Large intestine (tissue), 12 donors: ENCODE results near the gene TF. TPM values are rescaled to one million over a fixed set of nuclear protein-coding genes. Genes with fewer than 3 reads are reported as not detected.

Experiments
- DNase-seq, 2 donors: peaks; one replicate each; pipeline versions ENCODE4 v3.0.0 to v3.0.0-alpha.2; 2013
- H3K27ac ChIP-seq: one replicate; pipeline ENCODE4 v1.5.1; 2013; ENCODE audit warnings: low read length
- H3K27me3 ChIP-seq: 2 replicates; pipeline ENCODE4 v1.6.1; 2013; ENCODE audit warnings: low read length; ENCODE audit not compliant: control insufficient read depth, insufficient read depth
- H3K36me3 ChIP-seq: 2 replicates; pipeline ENCODE4 v1.6.1; 2013; ENCODE audit warnings: low read length; ENCODE audit not compliant: control insufficient read depth, insufficient read depth
- H3K4me1 ChIP-seq: one replicate; pipeline ENCODE4 v1.6.1; 2013; ENCODE audit warnings: low read length; ENCODE audit not compliant: control insufficient read depth, insufficient read depth
- H3K4me3 ChIP-seq: one replicate; pipeline ENCODE4 v1.5.1; 2013; ENCODE audit warnings: low read length
- H3K9me3 ChIP-seq: one replicate; pipeline ENCODE4 v1.6.1; 2013; ENCODE audit warnings: mild to moderate bottlenecking, low read depth, low read length, moderate library complexity; ENCODE audit not compliant: control insufficient read depth
- WGBS: methylation state at CpG from one replicate; pipeline ENCODE4 v1.1.5; 2013; ENCODE audit warnings: low lambda C conversion rate; ENCODE audit not compliant: insufficient coverage; 5-methylcytosine and 5-hydroxymethylcytosine counted together
- long read RNA-seq, 11 donors: transcript quantifications; one replicate each; lab custom pipeline, GENCODE V29; 2026
- polyA plus RNA-seq: library from polyadenylated mRNA; unstranded; fragments of 120-200 nt; gene quantifications from one replicate; pipeline ENCODE4 v1.2.1, GENCODE V29; 2013

TF gene
- 22.5 TPM for polyA plus RNA-seq
- long read RNA-seq, donor 1, result 0 reads
- long read RNA-seq, donor 2, full-length matches to known transcripts, result 3 of 3 reads
- long read RNA-seq, donor 2, partial matches to known transcripts, result 0 of 3 reads
- long read RNA-seq, donor 2, other reads (novel, unspliced or antisense), result 0 of 3 reads
- long read RNA-seq, donor 3, result 0 reads
- long read RNA-seq, donor 4, result 0 reads
- long read RNA-seq, donor 5, result 0 reads
- long read RNA-seq, donor 6, full-length matches to known transcripts, result 2 of 2 reads
- long read RNA-seq, donor 6, partial matches to known transcripts, result 0 of 2 reads
- long read RNA-seq, donor 6, other reads (novel, unspliced or antisense), result 0 of 2 reads
- long read RNA-seq, donor 7, full-length matches to known transcripts, result 7 of 7 reads
- long read RNA-seq, donor 7, partial matches to known transcripts, result 0 of 7 reads
- long read RNA-seq, donor 7, other reads (novel, unspliced or antisense), result 0 of 7 reads
- long read RNA-seq, donor 8, full-length matches to known transcripts, result 1 of 1 reads
- long read RNA-seq, donor 8, partial matches to known transcripts, result 0 of 1 reads
- long read RNA-seq, donor 8, other reads (novel, unspliced or antisense), result 0 of 1 reads
- long read RNA-seq, donor 9, result 0 reads
- long read RNA-seq, donor 10, full-length matches to known transcripts, result 2 of 2 reads
- long read RNA-seq, donor 10, partial matches to known transcripts, result 0 of 2 reads
- long read RNA-seq, donor 10, other reads (novel, unspliced or antisense), result 0 of 2 reads
- long read RNA-seq, donor 11, full-length matches to known transcripts, result 3 of 3 reads
- long read RNA-seq, donor 11, partial matches to known transcripts, result 0 of 3 reads
- long read RNA-seq, donor 11, other reads (novel, unspliced or antisense), result 0 of 3 reads

GRCh38 chr3:133745981-133746711 lies at the start of gene TF:
Gene TF (plus strand): TSS chr3:133746393. CDS start chr3:133746441, 48 bp downstream.
- Histone ChIP-seq H3K27me3 (peaks cover 28% of the 10 kb centered on the region), H3K4me1 (peaks cover 2% of the 10 kb centered on the region), H3K9me3 (no peaks in the 10 kb centered on the region), H3K4me3 (peak within 1 kb of the TSS; percentile 35), H3K36me3 (no peaks in the 10 kb centered on the region), H3K27ac (no peak within 1 kb of the TSS)
- no CpG with 5 or more reads among the region's 50 CpGs for WGBS
- peak in 1 of 2 donors; percentile 65 for DNase-seq

GRCh38 chr3:133697960-133698359 lies 48.2 kb upstream of the TF start:
- no peak overlapping the region for H3K4me3 ChIP-seq
- H3K9me3 ChIP-seq, result no peaks in the 10 kb centered on the region
- no peak for DNase-seq
- H3K4me1 ChIP-seq, result no peaks in the 10 kb centered on the region
- no peak overlapping the region for H3K27ac ChIP-seq
- H3K36me3 ChIP-seq, result no peaks in the 10 kb centered on the region
- no CpG with 5 or more reads among the region's 2 CpGs for WGBS
- H3K27me3 ChIP-seq, result no peaks in the 10 kb centered on the region

GRCh38 chr3:133699467-133699866 lies 46.7 kb upstream of the TF start:
- no peaks in the 10 kb centered on the region for H3K36me3 ChIP-seq
- DNase-seq, result no peak
- H3K27me3 ChIP-seq, result no peaks in the 10 kb centered on the region
- no peaks in the 10 kb centered on the region for H3K9me3 ChIP-seq
- no peak overlapping the region for H3K4me3 ChIP-seq
- WGBS, result no CpG with 5 or more reads among the region's 2 CpGs
- H3K4me1 ChIP-seq, result no peaks in the 10 kb centered on the region
- no peak overlapping the region for H3K27ac ChIP-seq

GRCh38 chr3:133699903-133700302 lies 46.3 kb upstream of the TF start:
- Histone ChIP-seq H3K9me3 (no peaks in the 10 kb centered on the region), H3K27ac (no peak overlapping the region), H3K4me1 (no peaks in the 10 kb centered on the region), H3K27me3 (no peaks in the 10 kb centered on the region), H3K36me3 (no peaks in the 10 kb centered on the region), H3K4me3 (no peak overlapping the region)
- DNase-seq, result no peak
- WGBS, result no CpG with 5 or more reads among the region's 3 CpGs

GRCh38 chr3:133700351-133700750 lies 45.8 kb upstream of the TF start:
- Histone ChIP-seq H3K36me3 (no peaks in the 10 kb centered on the region), H3K27ac (no peak overlapping the region), H3K4me1 (no peaks in the 10 kb centered on the region), H3K9me3 (no peaks in the 10 kb centered on the region), H3K4me3 (no peak overlapping the region), H3K27me3 (no peaks in the 10 kb centered on the region)
- no CpG with 5 or more reads among the region's 6 CpGs for WGBS
- DNase-seq, result no peak

- no CpG with 5 or more reads among the region's 7 CpGs for WGBS
- H3K27me3 ChIP-seq, result peaks cover 5% of the 10 kb centered on the region
- H3K27ac ChIP-seq, result no peak overlapping the region
- H3K36me3 ChIP-seq, result no peaks in the 10 kb centered on the region
- no peak overlapping the region for H3K4me3 ChIP-seq
- H3K9me3 ChIP-seq, result no peaks in the 10 kb centered on the region
- no peaks in the 10 kb centered on the region for H3K4me1 ChIP-seq
- no peak for DNase-seq
Measured at GRCh38 chr3:133701435-133702358, 44.5 kb upstream of the TF start.

- no peaks in the 10 kb centered on the region for H3K4me1 ChIP-seq
- no peak overlapping the region for H3K4me3 ChIP-seq
- no peaks in the 10 kb centered on the region for H3K9me3 ChIP-seq
- DNase-seq, result no peak
- H3K27ac ChIP-seq, result no peak overlapping the region
- H3K36me3 ChIP-seq, result no peaks in the 10 kb centered on the region
- no CpG with 5 or more reads among the region's 1 CpG for WGBS
- H3K27me3 ChIP-seq, result peaks cover 7% of the 10 kb centered on the region
Measured at GRCh38 chr3:133703915-133704314, 42.3 kb upstream of the TF start.

GRCh38 chr3:133706033-133706432 lies 40.2 kb upstream of the TF start:
- Histone ChIP-seq H3K9me3 (no peaks in the 10 kb centered on the region), H3K4me3 (no peak overlapping the region), H3K27ac (no peak overlapping the region), H3K4me1 (no peaks in the 10 kb centered on the region), H3K27me3 (peaks cover 16% of the 10 kb centered on the region), H3K36me3 (no peaks in the 10 kb centered on the region)
- no CpG with 5 or more reads among the region's 4 CpGs for WGBS
- no peak for DNase-seq

GRCh38 chr3:133709139-133709750 lies 36.9 kb upstream of the TF start:
- no peak overlapping the region for H3K4me3 ChIP-seq
- no peak for DNase-seq
- no CpG with 5 or more reads among the region's 3 CpGs for WGBS
- no peaks in the 10 kb centered on the region for H3K4me1 ChIP-seq
- no peaks in the 10 kb centered on the region for H3K9me3 ChIP-seq
- no peak overlapping the region for H3K27ac ChIP-seq
- no peaks in the 10 kb centered on the region for H3K36me3 ChIP-seq
- H3K27me3 ChIP-seq, result peaks cover 18% of the 10 kb centered on the region
